Stimulated activated CD4-positive, alpha-beta T cell treated with anti-CD3 and anti-CD28 coated beads, TNF-alpha, amount 100 ng/mL, for 48 hours (primary cell): ENCODE results near the gene EPS8L3.
"Not testable (repeated sequence)": the region's sequence is repeated elsewhere in the genome, so short reads cannot be mapped to it uniquely, and the experiment has no call there.

Experiments used
- DNase-seq, 3 donors: peaks; one replicate each; pipeline ENCODE4 v3.0.0-alpha.2; 2020; ENCODE audit warnings: low read depth in 3 of 3

EPS8L3 gene

GRCh38 chr1:109764561-109765482 lies 1.1 kb upstream of the EPS8L3 start:
- DNase-seq = no peak

GRCh38 chr1:109762821-109763645 lies 690 bp downstream of the EPS8L3 start:
- no peak for DNase-seq

DNA sequence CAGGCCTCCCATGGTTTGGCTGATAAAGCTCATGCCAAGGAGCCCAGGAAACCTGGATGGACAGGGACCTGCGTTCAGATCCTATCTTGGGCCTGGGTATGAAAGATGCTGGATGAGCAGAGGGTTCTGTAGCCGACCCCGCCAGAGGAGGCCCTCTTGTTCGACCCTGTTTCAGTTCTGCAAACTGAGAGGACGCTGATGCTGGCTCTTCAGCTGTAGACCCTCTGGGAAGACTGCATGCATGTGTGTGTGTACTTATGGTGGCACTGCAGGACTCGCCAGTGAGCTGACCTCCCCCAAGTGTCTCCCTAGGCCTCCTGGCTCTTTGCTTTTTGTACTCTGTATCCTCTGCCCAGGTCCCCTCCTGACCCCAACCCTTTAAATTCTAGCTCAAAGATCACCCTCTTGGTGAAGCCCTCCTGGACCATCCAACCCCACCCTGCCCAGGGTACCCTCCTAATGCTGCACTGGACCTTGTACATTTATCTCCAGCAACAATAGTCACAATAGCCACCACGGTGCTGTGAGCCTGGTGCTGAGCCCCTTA lies 1.6 kb downstream of the EPS8L3 start:
- no peak for DNase-seq

- no peak for DNase-seq
These were observed 2.3 kb downstream of the EPS8L3 start for GRCh38 chr1:109761227-109762038.

GRCh38 chr1:109760581-109761226 lies 3.0 kb downstream of the EPS8L3 start:
- no peak for DNase-seq

DNA sequence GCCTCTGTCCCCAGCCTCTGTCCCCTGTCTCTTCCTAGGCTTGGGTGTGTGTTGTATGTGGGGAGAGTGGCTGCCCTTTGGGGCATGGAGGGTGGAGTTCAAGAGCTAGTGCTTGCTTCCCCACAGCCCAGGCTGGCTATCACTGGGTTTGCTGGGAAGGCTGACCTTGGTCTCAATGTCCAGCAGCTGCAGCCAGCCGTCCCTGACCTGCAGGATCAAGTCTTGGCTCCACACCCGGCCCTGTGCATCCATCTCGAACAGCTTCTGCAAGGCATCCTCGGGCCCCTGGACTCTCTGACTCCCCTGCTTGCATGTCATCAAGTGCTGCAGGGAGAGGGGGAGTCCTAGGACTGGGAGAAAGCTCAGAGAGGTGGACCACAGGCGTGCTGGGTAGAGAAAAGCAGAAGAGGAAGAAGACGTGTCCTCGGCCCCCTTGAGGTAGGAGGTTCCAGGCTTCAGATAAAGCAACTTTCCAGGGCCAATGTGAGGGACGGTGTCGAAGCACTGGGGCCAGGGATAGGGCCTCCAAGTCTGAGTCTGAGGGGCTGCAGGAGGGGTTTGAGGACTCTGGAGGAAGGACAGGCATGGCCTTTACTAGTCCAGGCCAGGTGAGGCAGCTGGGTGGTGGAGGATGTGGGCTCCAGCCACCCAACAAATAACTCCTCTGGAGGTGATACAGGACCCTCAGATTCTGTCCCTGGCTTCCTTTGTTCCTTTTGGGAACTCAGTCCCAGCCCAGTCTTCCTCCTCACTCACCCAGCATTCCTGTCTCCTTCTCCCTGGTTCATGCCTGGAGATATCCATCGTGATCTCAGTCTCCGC lies 4.0 kb downstream of the EPS8L3 start:
- no peak for DNase-seq

DNA sequence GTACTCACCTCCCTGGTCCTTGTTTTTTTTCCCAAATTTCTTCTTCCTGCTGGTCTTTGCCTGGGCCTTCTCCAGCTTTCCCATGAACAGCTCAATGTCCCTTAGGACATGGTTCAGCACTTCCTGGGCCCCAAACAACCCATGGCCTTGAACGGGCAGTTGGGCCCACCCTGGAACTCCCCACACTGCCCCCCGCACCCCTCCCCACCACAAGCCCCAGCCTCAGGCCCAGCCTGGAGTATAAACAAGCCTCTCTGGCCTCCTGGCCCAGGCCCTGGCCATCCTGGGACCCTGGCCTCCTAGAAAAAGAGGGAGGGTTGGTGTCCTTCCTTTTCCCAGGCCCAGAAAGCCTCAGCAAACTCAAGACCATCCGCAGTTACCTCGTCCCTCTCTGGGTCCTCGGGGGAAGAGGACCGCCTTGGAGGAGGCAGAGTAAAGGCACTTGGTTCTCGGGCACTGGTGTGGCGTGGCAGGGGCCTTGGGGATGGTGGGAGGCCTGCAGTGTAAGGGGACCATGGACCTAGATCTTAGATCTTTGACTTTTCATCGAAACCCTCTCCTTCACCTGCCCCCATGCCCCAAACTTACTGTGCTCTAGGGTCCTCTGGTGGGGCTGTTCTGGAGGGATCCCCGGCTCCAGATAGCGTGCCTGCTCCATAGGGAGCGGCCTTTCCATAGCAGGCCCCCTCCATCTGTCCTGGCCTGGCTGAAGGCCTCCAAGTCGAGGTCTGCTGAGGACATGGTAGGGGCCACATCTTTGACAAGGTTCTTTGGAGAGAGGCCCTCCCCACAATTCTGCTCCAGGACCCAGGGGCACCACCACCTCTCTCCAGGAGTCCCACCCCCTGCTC lies 5.6 kb downstream of the EPS8L3 start:
- DNase-seq = no peak

DNA sequence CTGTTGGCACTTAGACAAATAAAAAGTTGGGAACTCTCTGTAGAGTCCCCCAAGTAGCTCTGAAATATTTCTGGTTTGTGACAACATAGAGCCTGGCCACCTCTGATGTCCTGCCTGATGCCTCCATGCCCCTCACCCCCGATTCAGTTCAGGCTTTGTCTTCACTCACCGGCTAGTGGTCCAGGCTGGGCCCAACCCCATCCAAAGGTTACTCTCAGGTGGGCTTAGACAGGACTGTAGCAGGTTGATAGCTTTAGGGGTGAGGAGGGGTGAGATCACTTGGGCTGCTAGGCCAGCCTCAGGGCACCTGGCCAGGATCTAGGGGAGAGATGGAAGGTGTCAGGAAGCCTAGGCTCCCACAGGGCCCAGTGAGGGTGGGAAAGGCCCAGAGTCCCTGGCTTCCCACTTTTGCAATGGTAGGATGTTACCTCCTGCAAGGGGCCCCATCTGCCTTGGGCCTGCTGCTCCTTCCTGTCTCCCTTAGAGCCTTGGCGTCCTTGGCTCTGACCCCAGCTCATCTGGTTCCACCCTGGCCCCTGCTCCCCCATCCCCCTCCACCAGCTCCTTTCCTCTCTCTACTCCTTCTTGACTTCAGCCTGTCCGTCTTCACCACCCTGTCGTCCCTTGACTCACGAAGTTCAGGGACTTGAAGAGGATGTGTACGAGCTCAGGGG lies 6.7 kb downstream of the EPS8L3 start:
- DNase-seq = no peak

DNA sequence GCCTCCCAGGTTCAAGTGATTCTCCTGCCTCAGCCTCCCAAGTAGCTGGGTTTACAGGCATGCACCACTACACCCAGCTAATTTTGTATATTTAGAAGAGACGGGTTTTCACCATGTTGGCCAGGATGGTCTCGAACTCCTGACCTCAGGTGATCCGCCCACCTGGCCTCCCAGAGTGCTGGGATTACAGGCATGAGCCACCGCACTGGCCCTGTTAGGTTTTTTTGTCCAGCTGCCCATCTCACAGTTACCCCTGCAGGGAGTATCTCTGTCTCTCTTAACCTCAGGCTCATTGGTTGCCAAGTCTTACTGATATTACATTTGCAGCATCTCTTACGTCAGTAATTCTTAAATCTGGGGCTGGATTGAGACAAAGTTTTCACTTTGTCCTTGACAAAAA lies 7.4 kb downstream of the EPS8L3 start:
- not testable (repeated sequence) for DNase-seq

GRCh38 chr1:109754738-109755137 lies 9.0 kb downstream of the EPS8L3 start:
- no peak for DNase-seq

- DNase-seq = no peak
These were observed 12.0 kb downstream of the EPS8L3 start for GRCh38 chr1:109751531-109752260.

DNA sequence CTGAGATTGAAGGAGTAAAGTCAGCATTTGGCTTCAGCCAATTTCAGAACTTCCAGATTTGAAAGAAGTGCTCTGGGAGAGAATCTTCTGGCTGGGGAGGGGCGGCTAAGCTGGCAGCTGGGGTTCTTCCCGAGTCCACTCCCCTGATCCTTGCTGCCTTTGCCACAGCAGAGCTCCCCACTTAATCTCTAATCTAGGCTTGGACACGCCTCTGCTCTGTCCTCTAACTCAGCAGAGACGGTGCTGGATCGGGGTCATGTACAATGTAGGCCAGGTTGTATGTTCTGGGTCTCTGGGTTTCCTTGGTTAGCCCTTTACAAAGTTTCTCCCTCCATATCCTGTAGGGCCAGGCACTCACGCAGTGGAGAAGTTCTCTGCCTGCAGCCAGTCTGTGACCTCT lies 12.8 kb downstream of the EPS8L3 start:
- DNase-seq = no peak

DNA sequence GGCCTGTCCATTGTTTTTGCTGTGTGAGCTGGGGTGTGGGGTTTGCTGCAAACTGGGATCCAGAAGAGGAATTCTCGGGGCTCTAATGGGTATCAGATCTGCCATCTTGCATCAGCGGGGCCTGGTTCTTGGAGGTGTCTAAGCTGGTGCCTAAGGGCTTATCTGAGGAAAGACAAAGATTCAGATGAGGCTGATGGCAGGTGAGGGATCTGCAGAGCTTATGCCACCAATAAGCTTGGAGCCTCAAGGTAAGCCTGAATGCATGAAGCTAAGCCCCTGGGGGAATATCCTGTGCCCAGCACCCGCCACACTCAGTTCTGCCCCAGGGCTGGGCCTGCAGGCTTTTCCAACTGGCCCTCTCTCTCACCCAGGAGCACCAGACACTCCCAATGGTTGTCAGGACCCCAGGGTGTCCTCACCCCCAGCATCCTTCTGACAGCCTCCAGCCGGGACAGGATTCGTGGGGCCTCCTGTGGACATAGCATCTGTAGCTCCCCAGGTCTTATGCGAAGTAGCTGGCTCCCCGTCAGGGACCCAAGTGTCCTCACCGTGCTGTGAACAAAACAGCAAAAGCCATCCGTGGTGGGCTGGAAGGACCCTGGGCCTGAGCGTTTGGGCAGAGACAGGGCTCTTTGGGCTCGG lies 13.4 kb downstream of the EPS8L3 start:
- no peak for DNase-seq

DNA sequence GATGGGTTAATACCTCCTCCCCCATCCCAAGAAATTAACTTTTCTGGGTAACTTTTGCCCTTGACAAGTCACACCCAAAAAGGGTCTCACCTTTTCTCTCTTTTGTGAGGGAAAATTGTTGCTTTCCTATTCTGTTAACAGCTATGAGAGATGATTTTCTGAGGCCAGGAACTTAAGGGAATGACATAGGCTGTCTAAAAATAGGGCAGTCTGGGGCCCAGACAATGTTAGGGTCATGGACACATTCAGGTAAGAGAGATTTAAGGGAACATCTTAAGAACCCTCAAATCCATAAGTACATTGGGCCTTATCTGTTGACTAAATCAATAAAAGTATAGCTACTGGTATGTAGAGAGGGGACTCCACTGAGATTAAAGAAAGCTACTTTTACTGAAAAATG lies 14.5 kb downstream of the EPS8L3 start:
- DNase-seq = no peak

GRCh38 chr1:109748311-109748710 lies 15.4 kb downstream of the EPS8L3 start:
- DNase-seq = not testable (repeated sequence)

- DNase-seq = no peak
These were observed 22.9 kb downstream of the EPS8L3 start, which contains the start of gene GSTM3 for GRCh38 chr1:109740615-109741373. GSTM3 (minus strand) TSS chr1:109741038; CDS start chr1:109740287, 751 bp downstream.
